Ovary (tissue), 3 donors: ENCODE results near the gene ADCY9.

Experiments used
- POLR2A ChIP-seq: fragments of 450-650 bp; IDR thresholded peaks from one replicate; pipeline ENCODE4 v1.6.1; 2017; ENCODE audit warnings: antibody characterized with exemption, mild to moderate bottlenecking, moderate library complexity
- TF ChIP-seq, protein P1 (sequence below), 3 donors: fragments of 450-650 bp in 2 of 3; fragments of 200-600 bp in 1 of 3; IDR thresholded peaks; one replicate each; pipeline versions ENCODE4 v1.5.1 to v1.8.0; 2016 to 2022; ENCODE audit warnings: antibody characterized with exemption in 3 of 3, mild to moderate bottlenecking in 1 of 3
- donor health status: DM: no; HTN: no; CAD: no.

DNA sequence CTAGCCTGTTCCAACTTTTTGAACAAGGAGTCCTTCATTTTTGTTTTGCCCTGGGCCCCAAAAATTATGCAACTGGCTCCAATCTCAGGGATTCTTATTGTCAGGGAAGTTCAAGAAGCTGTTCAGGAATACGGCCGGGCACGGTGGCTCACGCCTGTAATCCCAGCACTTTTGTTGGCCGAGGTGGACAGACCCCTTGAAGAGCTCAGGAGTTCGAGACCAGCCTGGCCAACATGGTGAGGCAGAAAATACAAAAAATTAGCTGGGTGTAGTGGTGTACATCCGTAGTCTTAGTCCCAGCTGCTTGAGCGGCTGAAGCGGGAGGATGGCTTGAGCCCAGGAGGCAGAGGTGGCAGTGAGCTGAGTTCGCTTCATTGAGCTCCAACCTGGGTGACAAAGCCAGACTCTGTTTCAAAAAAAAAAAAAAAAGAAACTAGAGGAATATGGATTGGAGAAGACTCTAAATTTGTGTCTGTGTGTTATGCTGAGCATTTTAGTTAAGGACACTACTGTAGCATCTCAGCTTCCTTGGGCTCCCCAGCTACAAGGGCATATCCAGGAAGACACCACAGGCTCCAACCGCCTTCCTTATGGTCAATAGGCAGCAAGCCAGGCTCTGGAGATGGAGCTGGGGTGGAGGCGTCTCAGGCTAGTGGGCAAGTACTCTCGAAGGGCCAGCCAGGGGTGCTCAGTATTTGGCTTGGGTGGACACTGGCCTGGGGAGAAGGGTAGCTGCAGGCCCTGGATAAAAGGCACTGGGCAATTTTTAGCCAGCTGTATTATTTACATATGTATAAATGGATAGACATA is 179.0 kb downstream of the ADCY9 start:
- TF ChIP-seq POLR2A = no peak
- TF ChIP-seq, protein P1, sequence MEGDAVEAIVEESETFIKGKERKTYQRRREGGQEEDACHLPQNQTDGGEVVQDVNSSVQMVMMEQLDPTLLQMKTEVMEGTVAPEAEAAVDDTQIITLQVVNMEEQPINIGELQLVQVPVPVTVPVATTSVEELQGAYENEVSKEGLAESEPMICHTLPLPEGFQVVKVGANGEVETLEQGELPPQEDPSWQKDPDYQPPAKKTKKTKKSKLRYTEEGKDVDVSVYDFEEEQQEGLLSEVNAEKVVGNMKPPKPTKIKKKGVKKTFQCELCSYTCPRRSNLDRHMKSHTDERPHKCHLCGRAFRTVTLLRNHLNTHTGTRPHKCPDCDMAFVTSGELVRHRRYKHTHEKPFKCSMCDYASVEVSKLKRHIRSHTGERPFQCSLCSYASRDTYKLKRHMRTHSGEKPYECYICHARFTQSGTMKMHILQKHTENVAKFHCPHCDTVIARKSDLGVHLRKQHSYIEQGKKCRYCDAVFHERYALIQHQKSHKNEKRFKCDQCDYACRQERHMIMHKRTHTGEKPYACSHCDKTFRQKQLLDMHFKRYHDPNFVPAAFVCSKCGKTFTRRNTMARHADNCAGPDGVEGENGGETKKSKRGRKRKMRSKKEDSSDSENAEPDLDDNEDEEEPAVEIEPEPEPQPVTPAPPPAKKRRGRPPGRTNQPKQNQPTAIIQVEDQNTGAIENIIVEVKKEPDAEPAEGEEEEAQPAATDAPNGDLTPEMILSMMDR (IDR thresholded peaks at IDR 0.05) = no peak
